SK-N-SH (cell line): ENCODE measurements around the gene INTS12. TPM values are rescaled to one million over a fixed set of nuclear protein-coding genes. Genes with fewer than 3 reads are reported as not detected.

Source experiments
- CTCF ChIA-PET: fragments of 300-600, 350-600 bp; formaldehyde crosslinking; extraction: SDS; loops from one replicate; lab custom pipeline; 2021; lab: Yijun Ruan, JAX
- POLR2A ChIA-PET: fragments of 350-600 bp; sonication (Branson Sonifier 250); formaldehyde crosslinking; extraction: SDS; loops from one replicate; lab custom pipeline; 2020; ENCODE audit warnings: antibody characterized with exemption, inconsistent platforms; lab: Yijun Ruan, JAX
- DNase-seq: peaks from one replicate; pipeline ENCODE4 v3.0.0; 2012
- H2AFZ ChIP-seq: fragments of 200-600 bp; sonication (generic); 2 replicates; pipeline ENCODE4 v1.8.1; 2016; ENCODE audit warnings: antibody characterized with exemption, mild to moderate bottlenecking, low read depth
- H3F3A ChIP-seq: fragments of 200-600 bp; sonication (generic); replicated peaks from 2 replicates; pipeline ENCODE3; 2016; ENCODE audit warnings: antibody characterized with exemption, mild to moderate bottlenecking; ENCODE audit not compliant: insufficient read depth
- H3K27ac ChIP-seq, 2 experiments: fragments of 200-500 bp in 1 of 2; fragments of 200-600 bp in 1 of 2; sonication (Bioruptor generic) in 1 of 2; sonication (generic), shearing (Covaris generic) in 1 of 2; 2 replicates each; pipeline versions ENCODE4 v1.5.1 to v1.6.1; 2014 to 2016; ENCODE audit warnings: low read depth in 2 of 2, inconsistent platforms in 1 of 2, low read length in 1 of 2, mild to moderate bottlenecking in 1 of 2, mixed read lengths in 1 of 2
- H3K27me3 ChIP-seq: fragments of 200-600 bp; sonication (generic), shearing (Covaris generic); 2 replicates; pipeline ENCODE4 v1.6.1; 2016; ENCODE audit warnings: mixed run types; ENCODE audit not compliant: insufficient read depth
- H3K36me3 ChIP-seq, 2 experiments: fragments of 200-500 bp in 1 of 2; fragments of 200-600 bp in 1 of 2; sonication (Bioruptor generic) in 1 of 2; sonication (generic) in 1 of 2; replicated peaks in 1 of 2; 2 replicates each; pipeline versions ENCODE3 to v1.5.1; 2014 to 2016; ENCODE audit warnings: low read length in 1 of 2, mild to moderate bottlenecking in 1 of 2; ENCODE audit not compliant: insufficient read depth in 2 of 2, control insufficient read depth in 1 of 2
- H3K4me1 ChIP-seq, 2 experiments: fragments of 200-500 bp in 1 of 2; fragments of 200-600 bp in 1 of 2; sonication (Bioruptor generic) in 1 of 2; sonication (generic), shearing (Covaris generic) in 1 of 2; 2 replicates each; pipeline versions ENCODE4 v1.5.1 to v1.6.1; 2014 to 2016; ENCODE audit warnings: low read depth in 1 of 2, low read length in 1 of 2, mixed run types in 1 of 2; ENCODE audit not compliant: insufficient read depth in 2 of 2, control insufficient read depth in 1 of 2
- H3K4me2 ChIP-seq: fragments of 200-600 bp; sonication (generic), shearing (Covaris generic); 2 replicates; pipeline ENCODE4 v1.6.1; 2017; ENCODE audit warnings: mixed run types
- H3K4me3 ChIP-seq, 2 experiments: fragments of 200-500 bp in 1 of 2; fragments of 200-600 bp in 1 of 2; sonication (Bioruptor generic) in 1 of 2; sonication (generic), shearing (Covaris generic) in 1 of 2; 2 replicates each; pipeline versions ENCODE4 v1.5.1 to v1.8.1; 2014 to 2016; ENCODE audit warnings: low read depth in 2 of 2, inconsistent platforms in 1 of 2, low read length in 1 of 2, mild to moderate bottlenecking in 1 of 2, mixed read lengths in 1 of 2, moderate library complexity in 1 of 2
- H3K79me2 ChIP-seq: fragments of 200-600 bp; sonication (generic); 2 replicates; pipeline ENCODE4 v1.8.1; 2017; ENCODE audit warnings: mild to moderate bottlenecking; ENCODE audit not compliant: insufficient read depth
- H3K9ac ChIP-seq: fragments of 200-600 bp; sonication (generic); 2 replicates; pipeline ENCODE4 v1.6.1; 2017; ENCODE audit warnings: mixed run types
- H3K9me2 ChIP-seq: fragments of 200-600 bp; sonication (generic); 2 replicates; pipeline ENCODE4 v1.6.1; 2017; ENCODE audit warnings: mixed run types
- H3K9me3 ChIP-seq: fragments of 200-600 bp; sonication (generic); 2 replicates; pipeline ENCODE4 v1.6.1; 2017; ENCODE audit warnings: mixed run types, mild to moderate bottlenecking, moderate library complexity
- H4K20me1 ChIP-seq: fragments of 200-600 bp; sonication (generic); 2 replicates; pipeline ENCODE4 v1.6.1; 2017; ENCODE audit warnings: mild to moderate bottlenecking, mixed run types; ENCODE audit not compliant: insufficient read depth
- CTCF ChIP-seq: fragments of 200-600 bp; sonication (generic); IDR thresholded peaks from 2 replicates; pipeline ENCODE4 v1.6.1; 2017; ENCODE audit warnings: antibody characterized with exemption, mild to moderate bottlenecking, moderate library complexity
- ELF1 ChIP-seq: IDR thresholded peaks from 2 replicates; pipeline ENCODE4 v1.4.0; 2012
- EP300 ChIP-seq, 2 experiments: IDR thresholded peaks; 2 replicates each; pipeline versions ENCODE4 v1.4.0 to v1.6.1; 2012; ENCODE audit warnings: borderline replicate concordance in 1 of 2, low read depth in 1 of 2, low read length in 1 of 2
- FOSL2 ChIP-seq: IDR thresholded peaks from 2 replicates; pipeline ENCODE4 v1.4.0; 2012; ENCODE audit warnings: low read depth, mild to moderate bottlenecking, moderate library complexity, borderline replicate concordance
- FOXJ3 ChIP-seq: sonication (generic); formaldehyde crosslinking; IDR thresholded peaks from 2 replicates; pipeline ENCODE4 v1.5.1; 2020; ENCODE audit warnings: mild to moderate bottlenecking, missing genetic modification reagents
- GATA2 ChIP-seq: sonication (generic); formaldehyde crosslinking; IDR thresholded peaks from 2 replicates; pipeline ENCODE4 v1.5.0; 2020; ENCODE audit warnings: mild to moderate bottlenecking, missing genetic modification reagents
- IRF3 ChIP-seq: fragments of 150-350 bp; IDR thresholded peaks from 2 replicates; pipeline ENCODE4 v1.6.1; 2016; ENCODE audit warnings: mild to moderate bottlenecking, low read depth, low read length
- JUND ChIP-seq: IDR thresholded peaks from 2 replicates; pipeline ENCODE4 v1.4.0; 2012
- MAX ChIP-seq: IDR thresholded peaks from 2 replicates; pipeline ENCODE4 v1.4.0; 2012; ENCODE audit warnings: low read depth
- MEF2A ChIP-seq: IDR thresholded peaks from 2 replicates; pipeline ENCODE4 v1.4.0; 2012; ENCODE audit warnings: low read depth, borderline replicate concordance
- MXI1 ChIP-seq: IDR thresholded peaks from 2 replicates; pipeline ENCODE4 v1.6.1; 2012; ENCODE audit warnings: mild to moderate bottlenecking, low read depth, low read length, improper control_type of control experiment
- NRF1 ChIP-seq: IDR thresholded peaks from 2 replicates; pipeline ENCODE4 v1.6.1; 2012; ENCODE audit warnings: low read depth, mild to moderate bottlenecking, low read length
- POLR2AphosphoS5 ChIP-seq: IDR thresholded peaks from 2 replicates; pipeline ENCODE4 v1.6.1; 2012; ENCODE audit warnings: low read depth, low read length
- RAD21 ChIP-seq: IDR thresholded peaks from 2 replicates; pipeline ENCODE4 v1.6.1; 2012; ENCODE audit warnings: mild to moderate bottlenecking, low read length
- TEAD4 ChIP-seq: IDR thresholded peaks from 2 replicates; pipeline ENCODE4 v1.4.0; 2012; ENCODE audit warnings: mild to moderate bottlenecking, borderline replicate concordance; ENCODE audit not compliant: insufficient read depth
- YY1 ChIP-seq: IDR thresholded peaks from 2 replicates; pipeline ENCODE4 v1.4.0; 2012; ENCODE audit warnings: low read depth, mild to moderate bottlenecking
- ZBTB33 ChIP-seq: IDR thresholded peaks from 2 replicates; pipeline ENCODE4 v1.4.0; 2012; ENCODE audit warnings: low read depth, borderline replicate concordance
- whole genome bisulfite sequencing: methylation state at CpG from one replicate; pipeline ENCODE4 v1.1.6; 2017; ENCODE audit warnings: low lambda C conversion rate; 5-methylcytosine and 5-hydroxymethylcytosine counted together
- polyA plus RNA-seq, 3 experiments: library from polyadenylated mRNA; depleted of rRNA; stranded (reverse); fragments of >200 nt; gene quantifications; 2 replicates each; pipeline ENCODE4 v1.2.3, GENCODE V29; 2012
- TF ChIP-seq, protein P1 (sequence below): IDR thresholded peaks from 2 replicates; pipeline ENCODE4; 2012
- TF ChIP-seq, protein P2 (sequence below): IDR thresholded peaks from 2 replicates; pipeline ENCODE4 v1.6.1; 2012; ENCODE audit warnings: mild to moderate bottlenecking, low read depth, low read length, moderate library complexity

Gene INTS12
- polyA plus RNA-seq, 1 of the 3 experiments (the other 2 are of a cell fraction): 25.1 TPM

- TF ChIP-seq CTCF: no peak
- TF ChIP-seq NRF1: no peak
- TF ChIP-seq, protein P1, sequence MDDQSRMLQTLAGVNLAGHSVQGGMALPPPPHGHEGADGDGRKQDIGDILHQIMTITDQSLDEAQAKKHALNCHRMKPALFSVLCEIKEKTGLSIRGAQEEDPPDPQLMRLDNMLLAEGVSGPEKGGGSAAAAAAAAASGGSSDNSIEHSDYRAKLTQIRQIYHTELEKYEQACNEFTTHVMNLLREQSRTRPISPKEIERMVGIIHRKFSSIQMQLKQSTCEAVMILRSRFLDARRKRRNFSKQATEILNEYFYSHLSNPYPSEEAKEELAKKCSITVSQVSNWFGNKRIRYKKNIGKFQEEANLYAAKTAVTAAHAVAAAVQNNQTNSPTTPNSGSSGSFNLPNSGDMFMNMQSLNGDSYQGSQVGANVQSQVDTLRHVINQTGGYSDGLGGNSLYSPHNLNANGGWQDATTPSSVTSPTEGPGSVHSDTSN: peak; percentile 76
- TF ChIP-seq RAD21: no peak
Observed at GRCh38 chr4:105714071-105714521, 5.6 kb upstream of the INTS12 start (continued).

DNA sequence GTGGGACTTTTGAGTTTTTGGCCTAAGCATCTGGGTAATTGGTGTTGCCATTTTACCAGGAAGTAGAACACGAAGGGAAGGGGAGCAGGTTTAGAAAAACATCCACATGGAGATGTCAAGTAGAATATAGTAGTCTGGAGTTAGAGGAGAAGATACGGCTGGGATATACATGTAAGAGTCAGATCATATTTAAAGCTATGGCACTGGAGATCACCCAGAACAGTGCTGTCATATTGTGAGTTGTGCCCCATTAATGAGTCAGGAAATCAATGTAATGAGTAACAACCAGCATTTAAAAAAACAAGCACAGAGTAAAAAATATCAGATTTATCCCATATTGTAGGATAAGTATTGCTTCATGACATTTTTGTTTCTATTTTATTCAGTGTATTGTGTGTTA, 4.3 kb upstream of the INTS12 start:
- no peaks in the 10 kb centered on the region for H3K9me2 ChIP-seq
- no peaks in the 10 kb centered on the region for H3K9me3 ChIP-seq
- ChIA-PET CTCF (interaction anchor here (1.8 kb wide), 1 partner anchor 192 kb away, joined by 7 read pairs; no protein-coding TSS in a partner anchor), POLR2A (no interaction called here)
- H3K36me3 ChIP-seq: peaks cover 0 to 4% of the 10 kb centered on the region in 2 experiments
- peaks cover 24% of the 10 kb centered on the region for H3F3A ChIP-seq
- H4K20me1 ChIP-seq: no peaks in the 10 kb centered on the region
- no peak for DNase-seq
- peak overlapping the region; percentile 43 for H3K4me2 ChIP-seq
- H3K4me3 ChIP-seq: no peak overlapping the region
- H3K9ac ChIP-seq: no peak overlapping the region
- no peaks in the 10 kb centered on the region for H3K27me3 ChIP-seq
- peaks cover 60% of the 10 kb centered on the region for H3K79me2 ChIP-seq
- peak overlapping the region; percentile 55 to 69; a peak in 3 of 4 replicates for H3K27ac ChIP-seq
- H2AFZ ChIP-seq: peak overlapping the region; percentile 35; the same call in 1 of the 2 replicates
- H3K4me1 ChIP-seq: peaks cover 7 to 16% of the 10 kb centered on the region in 2 experiments; a peak in 3 of 4 replicates
- 25% methylated on average over 2 of the region's 2 CpGs for WGBS
- no peak for TF ChIP-seq TEAD4
- TF ChIP-seq MAX: no peak
- no peak for TF ChIP-seq FOXJ3 (CRISPR knock-in tag)
- TF ChIP-seq, protein P1: peak; percentile 83
- no peak for TF ChIP-seq NRF1
- TF ChIP-seq POLR2AphosphoS5: peak; percentile 19; the same call in 1 of the 2 replicates
- TF ChIP-seq YY1: no peak
- TF ChIP-seq MEF2A: no peak
- TF ChIP-seq ZBTB33: no peak
- peak; percentile 32 for TF ChIP-seq JUND
- TF ChIP-seq, protein P2, sequence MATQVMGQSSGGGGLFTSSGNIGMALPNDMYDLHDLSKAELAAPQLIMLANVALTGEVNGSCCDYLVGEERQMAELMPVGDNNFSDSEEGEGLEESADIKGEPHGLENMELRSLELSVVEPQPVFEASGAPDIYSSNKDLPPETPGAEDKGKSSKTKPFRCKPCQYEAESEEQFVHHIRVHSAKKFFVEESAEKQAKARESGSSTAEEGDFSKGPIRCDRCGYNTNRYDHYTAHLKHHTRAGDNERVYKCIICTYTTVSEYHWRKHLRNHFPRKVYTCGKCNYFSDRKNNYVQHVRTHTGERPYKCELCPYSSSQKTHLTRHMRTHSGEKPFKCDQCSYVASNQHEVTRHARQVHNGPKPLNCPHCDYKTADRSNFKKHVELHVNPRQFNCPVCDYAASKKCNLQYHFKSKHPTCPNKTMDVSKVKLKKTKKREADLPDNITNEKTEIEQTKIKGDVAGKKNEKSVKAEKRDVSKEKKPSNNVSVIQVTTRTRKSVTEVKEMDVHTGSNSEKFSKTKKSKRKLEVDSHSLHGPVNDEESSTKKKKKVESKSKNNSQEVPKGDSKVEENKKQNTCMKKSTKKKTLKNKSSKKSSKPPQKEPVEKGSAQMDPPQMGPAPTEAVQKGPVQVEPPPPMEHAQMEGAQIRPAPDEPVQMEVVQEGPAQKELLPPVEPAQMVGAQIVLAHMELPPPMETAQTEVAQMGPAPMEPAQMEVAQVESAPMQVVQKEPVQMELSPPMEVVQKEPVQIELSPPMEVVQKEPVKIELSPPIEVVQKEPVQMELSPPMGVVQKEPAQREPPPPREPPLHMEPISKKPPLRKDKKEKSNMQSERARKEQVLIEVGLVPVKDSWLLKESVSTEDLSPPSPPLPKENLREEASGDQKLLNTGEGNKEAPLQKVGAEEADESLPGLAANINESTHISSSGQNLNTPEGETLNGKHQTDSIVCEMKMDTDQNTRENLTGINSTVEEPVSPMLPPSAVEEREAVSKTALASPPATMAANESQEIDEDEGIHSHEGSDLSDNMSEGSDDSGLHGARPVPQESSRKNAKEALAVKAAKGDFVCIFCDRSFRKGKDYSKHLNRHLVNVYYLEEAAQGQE: no peak
- peak in 1 of 2 experiments; percentile 59; a peak in 3 of 4 replicates for TF ChIP-seq EP300 (IDR thresholded peaks at IDR 0.05; ENCODE audit: borderline replicate concordance in 1 of 2, low read depth in 1 of 2, low read length in 1 of 2)
- no peak; the same call in 1 of the 2 replicates for TF ChIP-seq FOSL2
- TF ChIP-seq IRF3: no peak
- TF ChIP-seq MXI1: no peak
- TF ChIP-seq ELF1: no peak
- no peak for TF ChIP-seq GATA2 (CRISPR knock-in tag)
